WTC11 (cell line): ENCODE measurements around the gene TMEM134.

Experiments
- ATF3 ChIP-seq: sonication (generic); formaldehyde crosslinking; conservative IDR thresholded peaks from 2 replicates; pipeline ENCODE4 v1.8.1; 2022; ENCODE audit warnings: mild to moderate bottlenecking, missing genetic modification reagents
- CTCF ChIP-seq: fragments of 200-600 bp; IDR thresholded peaks from 2 replicates; pipeline ENCODE4 v1.8.0; 2022; ENCODE audit warnings: antibody characterized with exemption
- ELF4 ChIP-seq: sonication (generic); formaldehyde crosslinking; IDR thresholded peaks from 2 replicates; pipeline ENCODE4 v1.8.1; 2022; ENCODE audit warnings: low read depth, mild to moderate bottlenecking, moderate library complexity, missing genetic modification reagents
- ETV6 ChIP-seq: sonication (generic); formaldehyde crosslinking; IDR thresholded peaks from 2 replicates; pipeline ENCODE4 v1.8.1; 2022; ENCODE audit warnings: mild to moderate bottlenecking, missing genetic modification reagents
- FOXJ3 ChIP-seq: sonication (generic); formaldehyde crosslinking; IDR thresholded peaks from 2 replicates; pipeline ENCODE4 v1.9.0; 2021; ENCODE audit warnings: missing genetic modification reagents, mild to moderate bottlenecking, borderline replicate concordance
- JUN ChIP-seq: sonication (generic); formaldehyde crosslinking; IDR thresholded peaks from 2 replicates; pipeline ENCODE4 v1.8.0; 2023; ENCODE audit warnings: mild to moderate bottlenecking, missing genetic modification reagents
- TEAD4 ChIP-seq: sonication (generic); formaldehyde crosslinking; IDR thresholded peaks from 2 replicates; pipeline ENCODE4 v1.8.0; 2022; ENCODE audit warnings: mild to moderate bottlenecking, missing genetic modification reagents
- TF ChIP-seq, protein P1 (sequence below): sonication (generic); formaldehyde crosslinking; IDR thresholded peaks from 2 replicates; pipeline ENCODE4 v1.8.1; 2023; ENCODE audit warnings: mild to moderate bottlenecking, missing genetic modification reagents
- TF ChIP-seq, protein P2 (sequence below): sonication (generic); formaldehyde crosslinking; IDR thresholded peaks from 2 replicates; pipeline ENCODE4 v1.8.0; 2022; ENCODE audit warnings: mild to moderate bottlenecking, missing genetic modification reagents
- TF ChIP-seq, protein P3 (sequence below): sonication (generic); formaldehyde crosslinking; IDR thresholded peaks from 2 replicates; pipeline ENCODE4 v1.8.0; 2022; ENCODE audit warnings: mild to moderate bottlenecking, missing genetic modification reagents

GRCh38 chr11:67489203-67489884 is 20.3 kb upstream of the TMEM134 start:
- TF ChIP-seq, protein P1, sequence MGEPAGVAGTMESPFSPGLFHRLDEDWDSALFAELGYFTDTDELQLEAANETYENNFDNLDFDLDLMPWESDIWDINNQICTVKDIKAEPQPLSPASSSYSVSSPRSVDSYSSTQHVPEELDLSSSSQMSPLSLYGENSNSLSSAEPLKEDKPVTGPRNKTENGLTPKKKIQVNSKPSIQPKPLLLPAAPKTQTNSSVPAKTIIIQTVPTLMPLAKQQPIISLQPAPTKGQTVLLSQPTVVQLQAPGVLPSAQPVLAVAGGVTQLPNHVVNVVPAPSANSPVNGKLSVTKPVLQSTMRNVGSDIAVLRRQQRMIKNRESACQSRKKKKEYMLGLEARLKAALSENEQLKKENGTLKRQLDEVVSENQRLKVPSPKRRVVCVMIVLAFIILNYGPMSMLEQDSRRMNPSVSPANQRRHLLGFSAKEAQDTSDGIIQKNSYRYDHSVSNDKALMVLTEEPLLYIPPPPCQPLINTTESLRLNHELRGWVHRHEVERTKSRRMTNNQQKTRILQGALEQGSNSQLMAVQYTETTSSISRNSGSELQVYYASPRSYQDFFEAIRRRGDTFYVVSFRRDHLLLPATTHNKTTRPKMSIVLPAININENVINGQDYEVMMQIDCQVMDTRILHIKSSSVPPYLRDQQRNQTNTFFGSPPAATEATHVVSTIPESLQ = no peak
- TF ChIP-seq CTCF (no peak), FOXJ3 (CRISPR knock-in tag) (no peak), ATF3 (CRISPR knock-in tag) (no peak), JUN (CRISPR knock-in tag) (no peak), ETV6 (CRISPR knock-in tag) (no peak), ELF4 (no peak), TEAD4 (CRISPR knock-in tag) (no peak)
- TF ChIP-seq, protein P2, sequence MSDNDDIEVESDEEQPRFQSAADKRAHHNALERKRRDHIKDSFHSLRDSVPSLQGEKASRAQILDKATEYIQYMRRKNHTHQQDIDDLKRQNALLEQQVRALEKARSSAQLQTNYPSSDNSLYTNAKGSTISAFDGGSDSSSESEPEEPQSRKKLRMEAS (CRISPR knock-in tag) = no peak
- TF ChIP-seq, protein P3, sequence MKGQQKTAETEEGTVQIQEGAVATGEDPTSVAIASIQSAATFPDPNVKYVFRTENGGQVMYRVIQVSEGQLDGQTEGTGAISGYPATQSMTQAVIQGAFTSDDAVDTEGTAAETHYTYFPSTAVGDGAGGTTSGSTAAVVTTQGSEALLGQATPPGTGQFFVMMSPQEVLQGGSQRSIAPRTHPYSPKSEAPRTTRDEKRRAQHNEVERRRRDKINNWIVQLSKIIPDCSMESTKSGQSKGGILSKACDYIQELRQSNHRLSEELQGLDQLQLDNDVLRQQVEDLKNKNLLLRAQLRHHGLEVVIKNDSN (CRISPR knock-in tag) = no peak
